Spinal cord (tissue), 10 donors: ENCODE data around the gene NCOA3. TPM values are rescaled to one million over a fixed set of nuclear protein-coding genes. Genes with fewer than 3 reads are reported as not detected.

ENCODE experiments used
- DNase-seq, 6 donors: peaks; one replicate each; pipeline versions ENCODE4 v3.0.0 to v3.0.0-alpha.2; 2013 to 2015; ENCODE audit warnings: low spot score in 6 of 6, low read depth in 4 of 6
- H3K27ac ChIP-seq: one replicate; pipeline ENCODE4 v1.5.1; 2013; ENCODE audit warnings: low read depth, low read length, control low read depth
- H3K27me3 ChIP-seq: one replicate; pipeline ENCODE4 v1.6.1; 2013; ENCODE audit warnings: low read length; ENCODE audit not compliant: control insufficient read depth, insufficient read depth
- H3K36me3 ChIP-seq: one replicate; pipeline ENCODE4 v1.6.1; 2013; ENCODE audit warnings: low read length; ENCODE audit not compliant: control insufficient read depth, insufficient read depth
- H3K4me1 ChIP-seq: one replicate; pipeline ENCODE4 v1.6.1; 2013; ENCODE audit warnings: low read length; ENCODE audit not compliant: control insufficient read depth, insufficient read depth
- H3K4me3 ChIP-seq: one replicate; pipeline ENCODE4 v1.5.1; 2013; ENCODE audit warnings: low read depth, low read length, control low read depth
- H3K9me3 ChIP-seq: one replicate; pipeline ENCODE4 v1.6.1; 2013; ENCODE audit warnings: low read length; ENCODE audit not compliant: control insufficient read depth, insufficient read depth
- WGBS: methylation state at CpG from one replicate; pipeline ENCODE4 v1.1.5; 2013; ENCODE audit warnings: missing lambda C conversion rate; ENCODE audit not compliant: insufficient coverage; 5-methylcytosine and 5-hydroxymethylcytosine counted together
- polyA plus RNA-seq, 2 donors: library from polyadenylated mRNA; unstranded; fragments of 120-200 nt; gene quantifications; one replicate each; pipeline ENCODE4 v1.2.1, GENCODE V29; 2013; ENCODE audit not compliant: insufficient read length in 2 of 2
- total RNA-seq, 2 donors: library from RNA; depleted of rRNA in 1 of 2; stranded (reverse); fragments of 120-200 nt in 1 of 2; fragments of >200 nt in 1 of 2; gene quantifications; one replicate each; pipeline versions ENCODE4 v1.2.3 to v1.2.4, GENCODE V29; 2013 to 2014
- donor health status: healthy.

The NCOA3 gene
- total and polyA plus RNA-seq, 4 donors, result 23.0 to 43.7 (median 33.4) TPM

- no peak for DNase-seq
- no peaks in the 10 kb centered on the region for H3K4me1 ChIP-seq
- no CpG with 5 or more reads among the region's 2 CpGs for WGBS
- H3K27me3 ChIP-seq, result no peaks in the 10 kb centered on the region
- no peak overlapping the region for H3K27ac ChIP-seq
- H3K9me3 ChIP-seq, result no peaks in the 10 kb centered on the region
- peaks cover 20% of the 10 kb centered on the region for H3K36me3 ChIP-seq
- H3K4me3 ChIP-seq, result no peak overlapping the region
These were observed 152.2 kb downstream of the NCOA3 start for GRCh38 chr20:47653869-47654268.

- H3K27ac ChIP-seq, result no peak overlapping the region
- no peaks in the 10 kb centered on the region for H3K27me3 ChIP-seq
- peaks cover 20% of the 10 kb centered on the region for H3K36me3 ChIP-seq
- DNase-seq, result no peak
- no peaks in the 10 kb centered on the region for H3K9me3 ChIP-seq
- WGBS, result no CpG with 5 or more reads among the region's 1 CpG
- no peaks in the 10 kb centered on the region for H3K4me1 ChIP-seq
- H3K4me3 ChIP-seq, result no peak overlapping the region
These were observed 152.7 kb downstream of the NCOA3 start for GRCh38 chr20:47654370-47654769.

DNA sequence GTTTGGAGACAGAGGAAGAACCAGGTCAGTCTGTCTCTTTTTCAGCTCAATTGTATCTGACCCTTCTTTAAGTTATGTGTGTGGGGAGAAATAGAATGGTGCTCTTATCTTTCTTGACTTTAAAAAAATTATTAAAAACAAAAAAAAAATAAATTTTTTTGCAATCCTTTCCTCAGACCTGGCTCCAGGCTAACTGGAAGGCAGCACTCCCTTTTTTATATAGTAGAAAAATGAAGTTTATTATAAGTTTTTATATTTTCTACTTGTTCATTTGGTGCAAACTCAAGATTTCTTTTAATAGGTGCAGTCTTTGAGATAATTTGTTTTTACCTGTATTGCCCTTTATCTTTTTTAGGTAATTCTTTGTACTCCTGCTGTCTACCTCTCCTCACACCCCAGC lies 153.9 kb downstream of the NCOA3 start:
- no peak for DNase-seq
- peaks cover 19% of the 10 kb centered on the region for H3K36me3 ChIP-seq
- H3K4me3 ChIP-seq, result no peak overlapping the region
- H3K27me3 ChIP-seq, result no peaks in the 10 kb centered on the region
- H3K4me1 ChIP-seq, result no peaks in the 10 kb centered on the region
- H3K9me3 ChIP-seq, result no peaks in the 10 kb centered on the region
- no peak overlapping the region for H3K27ac ChIP-seq

DNA sequence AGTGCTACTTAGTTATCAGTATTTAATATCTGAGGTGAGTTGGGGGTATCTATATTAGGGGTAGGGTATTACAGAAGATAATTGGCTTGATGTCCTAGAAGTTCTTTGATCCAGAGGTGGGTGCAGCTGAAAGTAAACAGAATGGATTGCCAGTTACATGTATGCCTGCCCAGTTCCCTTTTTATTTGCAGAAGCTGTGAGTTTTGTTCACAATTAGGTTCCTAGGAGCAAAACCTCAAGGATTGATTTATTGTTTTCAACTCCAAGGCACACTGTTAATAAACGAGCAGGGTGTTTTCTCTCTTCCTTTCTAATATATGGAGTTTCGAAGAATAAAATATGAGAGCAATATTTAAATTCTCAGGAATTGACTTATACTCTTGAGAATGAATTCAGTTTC lies 154.6 kb downstream of the NCOA3 start:
- H3K27me3 ChIP-seq, result no peaks in the 10 kb centered on the region
- H3K4me1 ChIP-seq, result no peaks in the 10 kb centered on the region
- no CpG with 5 or more reads among the region's 2 CpGs for WGBS
- H3K27ac ChIP-seq, result no peak overlapping the region
- H3K36me3 ChIP-seq, result peaks cover 15% of the 10 kb centered on the region
- no peak for DNase-seq
- no peak overlapping the region for H3K4me3 ChIP-seq
- no peaks in the 10 kb centered on the region for H3K9me3 ChIP-seq

- Histone ChIP-seq H3K36me3 (peaks cover 22% of the 10 kb centered on the region), H3K9me3 (no peaks in the 10 kb centered on the region), H3K27ac (no peak overlapping the region), H3K27me3 (no peaks in the 10 kb centered on the region), H3K4me1 (peaks cover 10% of the 10 kb centered on the region), H3K4me3 (no peak overlapping the region)
- DNase-seq, result no peak
- WGBS, result 80% methylated on average over 3 of the region's 7 CpGs
These were observed 158.4 kb downstream of the NCOA3 start for GRCh38 chr20:47659904-47660601.

DNA sequence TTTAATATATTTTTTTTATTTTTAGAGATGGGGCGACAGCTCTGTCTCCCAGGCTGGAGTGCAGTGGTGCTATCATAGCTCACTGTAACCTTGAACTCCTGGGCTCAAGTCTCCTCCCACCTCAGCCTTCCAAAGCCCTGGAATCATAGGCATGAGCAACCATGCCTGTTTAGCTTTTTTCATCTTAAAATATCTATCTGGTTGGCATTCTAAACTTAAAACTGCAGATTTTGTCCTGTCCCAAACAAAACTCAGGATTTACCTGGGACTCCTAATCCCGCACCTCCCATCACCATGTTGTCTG lies 158.9 kb downstream of the NCOA3 start:
- 97% methylated on average over 2 of the region's 2 CpGs for WGBS
- H3K27me3 ChIP-seq, result no peaks in the 10 kb centered on the region

GRCh38 chr20:47660983-47661700 lies 159.5 kb downstream of the NCOA3 start:
- Histone ChIP-seq H3K4me3 (no peak overlapping the region), H3K9me3 (no peaks in the 10 kb centered on the region), H3K27me3 (no peaks in the 10 kb centered on the region), H3K27ac (no peak overlapping the region), H3K4me1 (peaks cover 10% of the 10 kb centered on the region), H3K36me3 (peaks cover 33% of the 10 kb centered on the region)
- no peak for DNase-seq
- WGBS, result 87% methylated on average over 12 of the region's 12 CpGs

More for the DNA sequence above, 158.9 kb downstream of the NCOA3 start:
- Histone ChIP-seq H3K27ac (no peak overlapping the region), H3K36me3 (peaks cover 27% of the 10 kb centered on the region), H3K9me3 (no peaks in the 10 kb centered on the region), H3K4me3 (no peak overlapping the region), H3K4me1 (peaks cover 10% of the 10 kb centered on the region)
- no peak for DNase-seq

DNA sequence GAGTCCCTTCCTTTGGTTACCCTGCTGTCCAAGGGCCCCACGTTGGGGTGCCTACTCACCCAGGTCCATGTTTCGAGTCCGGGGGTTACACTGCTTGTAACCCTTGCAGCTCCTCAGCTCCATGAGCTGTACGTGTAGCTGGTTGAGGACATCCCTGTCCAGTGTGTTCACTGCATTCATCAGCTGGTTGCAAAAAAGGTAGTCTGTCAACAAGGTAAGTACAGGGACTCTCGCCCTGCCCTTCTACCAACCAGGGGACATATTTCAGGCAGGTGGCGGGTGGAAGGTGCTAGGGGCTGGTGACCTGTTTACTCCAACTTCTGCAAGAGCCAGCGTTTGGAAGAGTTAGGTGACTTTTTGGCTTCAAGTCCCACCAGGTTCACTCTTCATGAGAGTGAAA lies 160.0 kb downstream of the NCOA3 start:
- 96% methylated on average over 7 of the region's 7 CpGs for WGBS
- Histone ChIP-seq H3K27ac (no peak overlapping the region), H3K27me3 (no peaks in the 10 kb centered on the region), H3K9me3 (no peaks in the 10 kb centered on the region), H3K36me3 (peaks cover 37% of the 10 kb centered on the region), H3K4me1 (peaks cover 10% of the 10 kb centered on the region), H3K4me3 (no peak overlapping the region)
- DNase-seq, result no peak

DNA sequence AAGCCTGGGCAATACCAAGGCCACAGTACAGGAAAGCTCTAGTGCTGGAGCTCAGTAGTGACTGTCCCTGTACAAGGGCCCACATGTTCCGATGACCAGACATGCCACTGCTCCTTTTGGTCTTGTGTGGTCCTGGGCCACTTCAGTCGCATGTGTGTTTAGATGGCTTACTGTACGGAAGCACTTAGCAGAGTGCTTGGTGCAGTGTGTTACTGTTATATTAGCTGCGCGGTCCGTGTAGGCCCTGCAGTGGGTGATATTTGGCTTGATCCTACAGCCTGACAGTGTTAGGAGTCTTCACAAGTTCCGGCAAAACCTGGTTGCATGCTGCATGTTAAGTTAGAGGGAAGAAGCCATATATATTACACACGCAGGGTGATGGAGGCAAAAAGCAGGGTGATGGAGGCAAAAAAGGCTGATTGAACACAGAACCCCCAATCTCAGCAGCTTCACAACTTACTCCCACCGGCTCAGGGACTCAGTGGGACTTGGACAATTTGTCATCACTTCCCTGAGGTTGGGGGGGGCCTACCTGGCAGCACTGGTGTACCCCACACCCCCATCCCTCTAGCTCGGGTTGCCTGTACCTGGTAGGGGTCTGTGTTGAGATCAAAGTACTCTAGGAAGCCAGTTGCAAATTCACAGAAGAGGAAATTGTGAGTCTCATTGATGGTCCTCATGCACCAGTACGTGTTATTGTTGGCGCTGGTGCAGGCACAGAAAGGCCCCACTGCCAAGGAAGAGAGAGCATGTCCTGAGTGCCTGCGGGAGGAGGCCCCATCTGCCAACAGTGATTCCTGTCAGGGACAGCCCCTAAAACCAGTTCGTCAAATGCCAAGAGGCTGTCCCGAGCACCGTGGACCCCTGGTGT lies 161.0 kb downstream of the NCOA3 start:
- H3K4me3 ChIP-seq, result no peak overlapping the region
- peaks cover 45% of the 10 kb centered on the region for H3K36me3 ChIP-seq
- H3K27me3 ChIP-seq, result no peaks in the 10 kb centered on the region
- 89% methylated on average over 11 of the region's 16 CpGs for WGBS
- H3K4me1 ChIP-seq, result peaks cover 10% of the 10 kb centered on the region
- H3K9me3 ChIP-seq, result no peaks in the 10 kb centered on the region
- DNase-seq, result no peak
- H3K27ac ChIP-seq, result no peak overlapping the region
